ENCODE data around the gene GGT6.

Gene GGT6

GRCh38 chr17:4522661-4523060, 37.7 kb downstream of the GGT6 start:
- FAIRE-seq (no peak), DNase-seq (ENCODE audit: insufficient read length) (no peak)
- TF ChIP-seq POLR2AphosphoS5 (IDR thresholded peaks at IDR 0.05; ENCODE audit: low read depth, low read length), result no peak
- no peak for TF ChIP-seq TAF1 (IDR thresholded peaks at IDR 0.05; ENCODE audit: borderline replicate concordance, low read depth, low read length)
- no peak for TF ChIP-seq POLR2A (IDR thresholded peaks at IDR 0.05; ENCODE audit: low read depth, low read length)

DNA sequence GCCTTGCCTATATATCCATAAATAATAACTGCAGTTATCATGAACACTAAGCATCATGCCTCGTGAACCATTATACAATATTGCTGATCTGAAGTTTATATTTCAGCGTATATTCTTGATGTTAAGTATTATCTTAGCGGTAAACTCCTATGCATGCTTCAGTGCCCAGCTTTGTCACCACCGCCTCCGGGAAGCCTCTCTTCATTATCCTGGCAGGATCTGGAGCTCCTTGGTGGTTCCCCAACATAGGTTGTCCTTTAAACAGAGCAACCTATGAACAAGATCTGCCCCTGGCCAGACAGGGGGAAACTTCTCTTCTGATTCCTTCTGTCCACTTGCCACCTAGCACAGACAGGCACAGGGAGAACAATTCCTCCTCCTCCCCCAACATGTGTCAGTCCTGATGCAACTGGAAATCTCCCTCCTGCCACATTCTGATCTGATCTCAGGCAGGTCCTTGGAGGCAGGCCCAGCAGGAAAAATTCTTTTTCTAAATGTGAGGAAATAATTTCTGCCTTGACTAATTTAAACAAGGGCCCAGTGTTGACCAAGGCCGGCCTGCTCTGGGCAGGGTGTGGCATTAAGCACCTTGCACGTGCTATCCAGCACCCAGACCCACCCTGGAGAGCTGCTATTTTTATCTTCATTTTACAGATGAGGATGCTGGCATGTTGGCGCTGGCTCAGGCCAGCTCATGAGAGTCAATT, 39.3 kb downstream of the GGT6 start:
- DNase-seq (ENCODE audit: insufficient read length), result no peak
- FAIRE-seq, result no peak

GRCh38 chr17:4520060-4520893, 40.1 kb downstream of the GGT6 start:
- FAIRE-seq, result no peak
- TF ChIP-seq POLR2A (IDR thresholded peaks at IDR 0.05; ENCODE audit: low read depth, low read length), result no peak
- TF ChIP-seq POLR2AphosphoS5 (IDR thresholded peaks at IDR 0.05; ENCODE audit: low read depth, low read length), result no peak
- TF ChIP-seq TAF1 (IDR thresholded peaks at IDR 0.05; ENCODE audit: borderline replicate concordance, low read depth, low read length), result no peak
- DNase-seq (ENCODE audit: insufficient read length), result no peak

More for the DNA sequence above, 39.3 kb downstream of the GGT6 start:
- TF ChIP-seq POLR2A (IDR thresholded peaks at IDR 0.05; ENCODE audit: low read depth, low read length) (no peak), POLR2AphosphoS5 (IDR thresholded peaks at IDR 0.05; ENCODE audit: low read depth, low read length) (no peak), TAF1 (IDR thresholded peaks at IDR 0.05; ENCODE audit: borderline replicate concordance, low read depth, low read length) (no peak)

DNA sequence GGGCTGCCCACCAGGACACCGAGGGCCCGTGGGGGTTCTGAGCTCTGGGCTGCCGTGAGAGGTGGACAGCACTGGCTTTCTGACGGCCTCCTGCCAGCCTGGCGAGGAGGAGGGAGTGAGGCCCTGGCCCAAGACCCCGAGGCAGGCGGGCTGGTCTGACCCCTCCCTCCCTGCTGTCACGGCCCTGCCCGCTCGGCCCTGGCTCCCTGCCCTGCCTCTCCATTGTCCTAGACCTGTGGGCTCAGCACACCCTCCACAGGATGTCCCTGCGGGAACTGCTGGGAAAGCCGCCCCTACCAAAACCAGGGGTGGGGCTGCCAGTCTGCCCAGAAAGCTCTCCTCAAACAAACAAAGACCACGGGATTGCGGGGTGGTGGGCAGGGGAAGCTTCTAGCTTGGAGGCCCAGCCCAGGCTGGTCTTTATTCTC, 41.0 kb downstream of the GGT6 start:
- DNase-seq (ENCODE audit: insufficient read length) (no peak), FAIRE-seq (no peak)
- TF ChIP-seq POLR2AphosphoS5 (IDR thresholded peaks at IDR 0.05; ENCODE audit: low read depth, low read length) (no peak), POLR2A (IDR thresholded peaks at IDR 0.05; ENCODE audit: low read depth, low read length) (no peak), TAF1 (IDR thresholded peaks at IDR 0.05; ENCODE audit: borderline replicate concordance, low read depth, low read length) (no peak)

DNA sequence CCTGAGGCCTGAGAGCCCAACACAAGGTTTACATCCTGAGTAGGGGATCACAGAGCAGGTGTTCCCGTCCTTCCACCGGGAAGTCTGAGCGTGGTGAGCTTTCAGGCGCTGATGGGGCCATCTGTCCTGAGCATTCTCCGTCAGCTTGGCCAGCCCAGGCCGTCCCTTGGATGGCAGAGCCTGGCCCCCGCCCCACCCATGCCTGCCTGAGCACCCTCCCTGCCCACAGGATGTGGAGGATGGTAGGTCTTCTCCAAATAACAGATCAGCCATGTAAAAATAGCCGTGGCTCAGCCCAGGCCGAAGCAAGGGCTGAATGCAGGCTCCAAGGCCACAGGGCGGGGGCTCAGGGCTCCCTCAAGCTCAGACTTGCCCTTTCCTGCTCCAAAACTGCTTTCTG, 41.5 kb downstream of the GGT6 start:
- DNase-seq (ENCODE audit: insufficient read length) (no peak), FAIRE-seq (peak; percentile 77)
- TF ChIP-seq POLR2AphosphoS5 (IDR thresholded peaks at IDR 0.05; ENCODE audit: low read depth, low read length), result no peak
- TF ChIP-seq TAF1 (IDR thresholded peaks at IDR 0.05; ENCODE audit: borderline replicate concordance, low read depth, low read length), result no peak
- no peak; the same call in 1 of the 2 replicates for TF ChIP-seq POLR2A (IDR thresholded peaks at IDR 0.05; ENCODE audit: low read depth, low read length)

- FAIRE-seq (no peak), DNase-seq (ENCODE audit: insufficient read length) (no peak)
- TF ChIP-seq POLR2A (IDR thresholded peaks at IDR 0.05; ENCODE audit: low read depth, low read length), result no peak
- no peak for TF ChIP-seq POLR2AphosphoS5 (IDR thresholded peaks at IDR 0.05; ENCODE audit: low read depth, low read length)
- no peak for TF ChIP-seq TAF1 (IDR thresholded peaks at IDR 0.05; ENCODE audit: borderline replicate concordance, low read depth, low read length)
Measured at GRCh38 chr17:4516735-4517134, 43.6 kb downstream of the GGT6 start.

GRCh38 chr17:4515501-4515900, 44.9 kb downstream of the GGT6 start:
- TF ChIP-seq TAF1 (IDR thresholded peaks at IDR 0.05; ENCODE audit: borderline replicate concordance, low read depth, low read length) (no peak), POLR2A (IDR thresholded peaks at IDR 0.05; ENCODE audit: low read depth, low read length) (no peak), POLR2AphosphoS5 (IDR thresholded peaks at IDR 0.05; ENCODE audit: low read depth, low read length) (no peak)
- FAIRE-seq (no peak), DNase-seq (ENCODE audit: insufficient read length) (no peak)

DNA sequence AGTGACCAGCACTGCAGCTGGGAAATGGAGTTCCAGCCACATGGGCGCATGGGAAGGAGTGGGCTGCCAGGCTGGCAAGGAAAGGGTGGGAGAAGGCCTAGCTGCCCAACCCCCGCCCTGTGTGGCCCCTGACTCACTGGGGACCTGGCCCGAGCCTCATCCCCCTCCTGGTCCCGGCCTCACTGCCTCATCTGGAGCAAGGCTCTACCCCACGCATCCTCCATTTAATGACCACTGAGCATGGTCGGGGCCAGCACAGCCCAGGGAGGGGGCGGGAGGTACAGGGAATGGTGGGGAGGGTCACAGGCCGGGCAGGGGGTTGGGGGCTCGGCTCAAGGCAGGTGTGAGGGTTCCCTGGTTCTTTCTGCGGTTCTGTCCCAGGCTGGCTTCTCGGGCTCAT, 45.6 kb downstream of the GGT6 start:
- no peak for TF ChIP-seq POLR2AphosphoS5 (IDR thresholded peaks at IDR 0.05; ENCODE audit: low read depth, low read length)
- TF ChIP-seq TAF1 (IDR thresholded peaks at IDR 0.05; ENCODE audit: borderline replicate concordance, low read depth, low read length), result no peak
- no peak for TF ChIP-seq POLR2A (IDR thresholded peaks at IDR 0.05; ENCODE audit: low read depth, low read length)
- DNase-seq (ENCODE audit: insufficient read length), result no peak
- no peak for FAIRE-seq

DNA sequence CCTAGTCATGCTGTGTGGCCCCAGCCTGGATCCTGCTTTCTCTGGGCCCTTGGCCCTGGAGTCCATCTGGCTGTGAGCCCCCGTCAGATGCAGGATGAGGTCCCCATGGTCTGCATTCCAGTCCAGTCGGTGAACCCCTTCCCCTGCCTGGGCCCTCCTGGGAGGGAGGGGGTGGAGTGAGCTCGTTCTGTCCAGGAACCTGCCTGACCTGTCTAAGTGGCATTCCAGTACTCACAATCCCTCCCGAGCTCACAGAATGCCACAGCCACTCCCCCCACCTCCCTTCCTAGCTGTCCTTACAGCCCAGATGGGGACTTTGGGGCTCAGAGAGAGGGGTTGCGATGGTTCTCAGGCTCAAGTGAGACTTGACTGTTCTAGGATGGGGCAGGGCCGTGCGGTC, 46.2 kb downstream of the GGT6 start:
- no peak for DNase-seq (ENCODE audit: insufficient read length)
- FAIRE-seq, result no peak
- TF ChIP-seq TAF1 (IDR thresholded peaks at IDR 0.05; ENCODE audit: borderline replicate concordance, low read depth, low read length) (no peak), POLR2AphosphoS5 (IDR thresholded peaks at IDR 0.05; ENCODE audit: low read depth, low read length) (no peak), POLR2A (IDR thresholded peaks at IDR 0.05; ENCODE audit: low read depth, low read length) (no peak)

DNA sequence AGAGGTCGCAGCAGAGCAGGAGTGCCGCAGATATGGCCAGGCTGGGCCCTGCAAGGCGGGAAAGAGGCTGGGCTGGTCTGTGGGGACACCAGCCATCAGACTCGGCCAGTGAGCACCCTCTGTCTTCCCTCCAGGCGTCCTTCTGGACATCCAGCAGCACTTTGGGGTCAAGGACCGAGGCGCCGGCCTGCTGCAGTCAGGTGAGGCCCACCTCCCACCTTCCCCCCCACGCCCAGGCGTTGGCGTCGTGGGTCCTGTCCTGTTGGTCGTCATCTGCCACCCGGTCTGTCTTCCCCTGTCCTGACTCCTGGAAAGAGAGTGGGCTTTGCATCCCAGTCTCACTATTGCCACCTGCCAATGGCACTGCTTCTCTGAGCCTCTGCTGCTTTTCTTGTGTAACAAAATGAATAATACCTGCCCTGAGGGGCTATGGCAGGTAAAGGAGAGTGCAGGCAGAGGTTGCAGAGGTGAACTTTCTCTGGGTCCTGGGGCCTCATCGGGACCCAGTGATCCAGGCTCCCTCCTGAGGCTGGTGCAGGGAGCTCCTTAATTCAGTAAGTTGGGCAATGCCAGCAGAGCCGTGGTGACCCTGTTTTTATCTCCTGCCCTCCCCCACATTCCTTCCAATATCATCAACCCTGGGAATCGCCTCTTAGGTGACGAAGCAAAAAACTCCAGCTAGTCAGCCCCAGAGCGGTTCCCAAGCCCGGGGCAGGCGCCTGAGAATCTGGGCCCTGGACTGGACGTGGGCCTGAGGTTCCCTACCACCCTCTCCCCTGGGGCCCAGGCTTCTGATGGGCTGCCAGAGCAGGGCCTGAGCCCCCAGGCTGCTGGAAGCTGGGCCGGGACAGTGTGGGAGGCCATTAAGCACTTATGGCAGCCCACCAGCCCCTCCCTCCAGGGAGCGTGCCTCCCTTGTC, 47.0 kb downstream of the GGT6 start:
- no peak for DNase-seq (ENCODE audit: insufficient read length)
- no peak for TF ChIP-seq POLR2A (IDR thresholded peaks at IDR 0.05; ENCODE audit: low read depth, low read length)
- TF ChIP-seq TAF1 (IDR thresholded peaks at IDR 0.05; ENCODE audit: borderline replicate concordance, low read depth, low read length), result no peak
- no peak for TF ChIP-seq POLR2AphosphoS5 (IDR thresholded peaks at IDR 0.05; ENCODE audit: low read depth, low read length)
- FAIRE-seq, result no peak
